Thyroid gland (tissue), 4 donors: ENCODE measurements around the gene CCDC196.

Source experiments
- CTCF ChIP-seq, 6 experiments: fragments of 200-600 bp in 3 of 6; fragments of 450-650 bp in 3 of 6; sonication (generic) in 3 of 6; IDR thresholded peaks; one replicate each; pipeline ENCODE4 v1.5.1; 2016 to 2019; ENCODE audit warnings: antibody characterized with exemption in 6 of 6, mild to moderate bottlenecking in 2 of 6, inconsistent platforms in 1 of 6, moderate library complexity in 1 of 6
- POLR2A ChIP-seq, 2 donors: fragments of 450-650 bp; IDR thresholded peaks; one replicate each; pipeline ENCODE4 v1.6.1; 2017; ENCODE audit warnings: antibody characterized with exemption in 2 of 2, mild to moderate bottlenecking in 2 of 2, moderate library complexity in 1 of 2

DNA sequence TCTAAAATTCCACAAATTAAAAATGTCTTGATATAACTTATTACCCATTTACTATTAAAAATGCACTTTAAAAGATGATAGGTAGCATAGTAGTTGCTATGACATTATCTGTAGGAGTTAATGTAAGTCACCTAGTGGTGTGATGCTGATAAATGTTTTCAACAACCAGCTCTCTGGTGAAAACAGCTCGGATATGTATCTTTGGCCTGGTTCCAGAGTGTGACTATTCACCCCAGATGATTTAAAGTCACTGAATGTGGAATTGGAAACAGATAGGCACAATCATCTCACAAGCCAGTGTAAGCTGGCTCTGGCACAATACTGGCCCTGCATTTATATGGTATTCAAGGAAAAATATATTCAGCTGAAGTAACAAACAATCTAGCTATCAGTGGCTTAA, 9.2 kb upstream of the CCDC196 start:
- TF ChIP-seq CTCF (IDR thresholded peaks at IDR 0.05) (no peak), POLR2A (IDR thresholded peaks at IDR 0.05) (no peak)
